Endothelial cell of umbilical vein (primary cell): ENCODE results near the gene SMOC2. TPM values are rescaled to one million over a fixed set of nuclear protein-coding genes. Genes with fewer than 3 reads are reported as not detected.

Experiments used
- BruUV-seq: library from RNA; stranded (reverse); fragments of 400-500 nt; replicated peaks from 2 replicates; lab custom pipeline; 2021; lab: Mats Ljungman, UMichigan
- CTCF ChIA-PET: fragments of 300-600, 350-600 bp; sonication (Branson Sonifier 250); formaldehyde crosslinking; loops from one replicate; lab custom pipeline; 2021; ENCODE audit warnings: antibody characterized with exemption, inconsistent platforms; lab: Charles Lee
- POLR2A ChIA-PET: fragments of 300-600, 350-600 bp; sonication (Branson Sonifier 250); formaldehyde crosslinking; loops from one replicate; lab custom pipeline; 2021; ENCODE audit warnings: antibody characterized with exemption, inconsistent platforms; lab: Charles Lee
- DNase-seq: peaks from one replicate; pipeline ENCODE4 v3.0.0-alpha.2; 2011; ENCODE audit warnings: low read depth, low spot score
- FAIRE-seq: peaks from 2 replicates; lab custom pipeline; 2011; peaks lifted over from hg19 to GRCh38; lab: Jason Lieb, UNC
- H2AFZ ChIP-seq: 2 replicates; pipeline ENCODE4 v1.6.0; 2012; ENCODE audit warnings: low read depth, low read length, control low read depth, inconsistent platforms
- H3K27ac ChIP-seq: 2 replicates; pipeline ENCODE4 v1.5.1; 2011; ENCODE audit warnings: low read depth, mild to moderate bottlenecking, control low read depth, low read length, moderate library complexity; ENCODE audit not compliant: insufficient read depth
- H3K27me3 ChIP-seq, 2 experiments: 2 replicates each; pipeline versions ENCODE4 v1.6.0 to v1.6.1; 2011; ENCODE audit warnings: low read length in 2 of 2, mixed read lengths in 1 of 2; ENCODE audit not compliant: control insufficient read depth in 2 of 2, insufficient read depth in 2 of 2
- H3K36me3 ChIP-seq, 2 experiments: 2 replicates in 1 of 2; 3 replicates in 1 of 2; pipeline ENCODE4 v1.5.1; 2011; ENCODE audit warnings: low read length in 2 of 2, mild to moderate bottlenecking in 1 of 2, moderate library complexity in 1 of 2; ENCODE audit not compliant: control insufficient read depth in 2 of 2, insufficient read depth in 2 of 2; ENCODE audit errors: extremely low read depth in 1 of 2
- H3K4me1 ChIP-seq: 3 replicates; pipeline ENCODE4 v1.5.1; 2011; ENCODE audit warnings: mild to moderate bottlenecking, low read length; ENCODE audit not compliant: control insufficient read depth, insufficient read depth; ENCODE audit errors: extremely low read depth
- H3K4me2 ChIP-seq: 2 replicates; pipeline ENCODE4 v1.6.1; 2011; ENCODE audit warnings: low read length, control low read depth, mixed read lengths; ENCODE audit not compliant: insufficient read depth
- H3K4me3 ChIP-seq, 3 experiments: fragments of 200-600 bp in 1 of 3; sonication (generic), shearing (Covaris generic) in 1 of 3; replicated peaks in 1 of 3; 2 replicates each; pipeline ENCODE4 v1.5.1; 2011 to 2016; ENCODE audit warnings: control low read depth in 3 of 3, low read length in 3 of 3, mild to moderate bottlenecking in 2 of 3, inconsistent platforms in 1 of 3, low read depth in 1 of 3, moderate library complexity in 1 of 3; ENCODE audit not compliant: insufficient read depth in 1 of 3
- H3K79me2 ChIP-seq: 2 replicates; pipeline ENCODE4 v1.6.0; 2012; ENCODE audit warnings: low read length, inconsistent platforms; ENCODE audit not compliant: control insufficient read depth, insufficient read depth
- H3K9ac ChIP-seq: replicated peaks from 2 replicates; pipeline ENCODE3; 2011; ENCODE audit warnings: low read length, control low read depth; ENCODE audit not compliant: insufficient read depth; ENCODE audit errors: extremely low read depth
- H3K9me1 ChIP-seq: replicated peaks from 3 replicates; pipeline ENCODE4 v1.6.0; 2011; ENCODE audit warnings: mild to moderate bottlenecking, low read length; ENCODE audit not compliant: control insufficient read depth, insufficient read depth; ENCODE audit errors: extremely low read depth
- H3K9me3 ChIP-seq: replicated peaks from 2 replicates; pipeline ENCODE4 v1.5.1; 2012; ENCODE audit warnings: low read length, inconsistent platforms; ENCODE audit not compliant: control insufficient read depth, insufficient read depth
- H4K20me1 ChIP-seq: replicated peaks from 2 replicates; pipeline ENCODE3; 2011; ENCODE audit warnings: mild to moderate bottlenecking, low read length; ENCODE audit not compliant: control insufficient read depth, insufficient read depth; ENCODE audit errors: extremely low read depth
- CTCF ChIP-seq, 2 donors: IDR thresholded peaks; 1 replicate in 1 of 2; 2 replicates in 1 of 2; pipeline ENCODE4 v1.5.1; 2011; ENCODE audit warnings: low read length in 2 of 2, mild to moderate bottlenecking in 2 of 2, moderate library complexity in 2 of 2, control low read depth in 1 of 2, inconsistent platforms in 1 of 2, low read depth in 1 of 2; ENCODE audit not compliant: insufficient read depth in 1 of 2; ENCODE audit errors: extremely low read depth in 1 of 2
- EZH2 ChIP-seq: IDR thresholded peaks from 2 replicates; pipeline ENCODE4 v1.6.1; 2012; ENCODE audit warnings: borderline replicate concordance, low read depth, mild to moderate bottlenecking, moderate library complexity, low read length, inconsistent platforms; ENCODE audit not compliant: severe bottlenecking
- FOS ChIP-seq: IDR thresholded peaks from 2 replicates; pipeline ENCODE4 v1.6.1; 2011; ENCODE audit warnings: mild to moderate bottlenecking, low read length, moderate library complexity, borderline replicate concordance; ENCODE audit not compliant: insufficient read depth
- GATA2 ChIP-seq: IDR thresholded peaks from 2 replicates; pipeline ENCODE4 v1.7.0; 2011; ENCODE audit warnings: low read depth, mild to moderate bottlenecking, moderate library complexity, mixed read lengths, low read length; ENCODE audit not compliant: insufficient read length, insufficient read depth
- JUN ChIP-seq: IDR thresholded peaks from 2 replicates; pipeline ENCODE4 v1.6.1; 2011; ENCODE audit warnings: borderline replicate concordance, low read depth; ENCODE audit not compliant: insufficient read length, insufficient read depth
- MAX ChIP-seq: IDR thresholded peaks from 2 replicates; pipeline ENCODE4 v1.6.1; 2011; ENCODE audit not compliant: insufficient read depth, insufficient read length
- MYC ChIP-seq: IDR thresholded peaks from one replicate; pipeline ENCODE4 v1.6.1; 2011; ENCODE audit warnings: mild to moderate bottlenecking, low read depth, low read length
- POLR2A ChIP-seq: IDR thresholded peaks from 2 replicates; pipeline ENCODE4 v1.6.1; 2012; ENCODE audit warnings: low read depth, mild to moderate bottlenecking, control low read depth, low read length
- POLR2AphosphoS5 ChIP-seq: IDR thresholded peaks from 2 replicates; pipeline ENCODE4 v1.6.1; 2012; ENCODE audit warnings: low read depth, mild to moderate bottlenecking, control low read depth, low read length, moderate library complexity; ENCODE audit not compliant: insufficient read depth
- dilution Hi-C: fragments of 300-500 bp; cut with MboI; formaldehyde crosslinking; loops from one replicate; pipeline ENCODE4 v1.15.0; 2019; ENCODE audit warnings: low sequenced_read_pairs; ENCODE audit not compliant: extremely low pct_ligation_motif_present
- intact Hi-C: fragments of 100-400 bp; cut with micrococcal nuclease; formaldehyde crosslinking; loops from one replicate; pipeline ENCODE4 v1.10.0; 2022
- polyA plus RNA-seq, 4 experiments: library from polyadenylated mRNA; depleted of rRNA in 3 of 4; stranded (reverse) in 3 of 4; unstranded in 1 of 4; fragments of >200 nt; gene quantifications; 2 replicates each; pipeline versions ENCODE4 v1.2.1 to v1.2.3, GENCODE V29; 2011 to 2012; ENCODE audit warnings: missing spikeins in 1 of 4
- total RNA-seq: library from RNA; stranded (reverse); gene quantifications from 2 replicates; pipeline ENCODE4 v1.2.3, GENCODE V29; 2021

SMOC2 gene
- total and polyA plus RNA-seq, 2 donors (not counting 3 experiments of a cell fraction or from before 2014, with no cell fraction given) = not detected

- intact Hi-C loops = no loop called here
- Histone ChIP-seq H3K27ac (no peak overlapping the region), H3K4me1 (no peaks in the 10 kb centered on the region), H3K9me1 (no peaks in the 10 kb centered on the region), H3K4me2 (no peak overlapping the region), H2AFZ (no peak overlapping the region), H4K20me1 (no peaks in the 10 kb centered on the region), H3K27me3 (no peaks in the 10 kb centered on the region), H3K9me3 (peaks cover 5% of the 10 kb centered on the region), H3K9ac (no peak overlapping the region), H3K36me3 (no peaks in the 10 kb centered on the region), H3K79me2 (no peaks in the 10 kb centered on the region), H3K4me3 (no peak overlapping the region)
- DNase-seq (no peak), FAIRE-seq (no peak)
- BruUV-seq = no TSS peak
- CTCF ChIA-PET = no interaction called here
- dilution Hi-C loops = no loop called here
- TF ChIP-seq MYC (no peak), POLR2AphosphoS5 (no peak), FOS (no peak), EZH2 (no peak), JUN (no peak), CTCF (IDR thresholded peaks at IDR 0.05; ENCODE audit: extremely low read depth in 1 of 2, insufficient read depth in 1 of 2, low read depth in 1 of 2, low read length in 2 of 2) (no peak), MAX (no peak), POLR2A (no peak), GATA2 (no peak)
- POLR2A ChIA-PET = no interaction called here
These were observed 124.1 kb downstream of the SMOC2 start for GRCh38 chr6:168565112-168565511.
